ENCODE measurements around the gene GNAI2.

GRCh38 chr3:50270422-50271224 is 34.6 kb downstream of the GNAI2 start:
- no peak for TF ChIP-seq POLR2A (IDR thresholded peaks at IDR 0.05)
- TF ChIP-seq, protein P1, sequence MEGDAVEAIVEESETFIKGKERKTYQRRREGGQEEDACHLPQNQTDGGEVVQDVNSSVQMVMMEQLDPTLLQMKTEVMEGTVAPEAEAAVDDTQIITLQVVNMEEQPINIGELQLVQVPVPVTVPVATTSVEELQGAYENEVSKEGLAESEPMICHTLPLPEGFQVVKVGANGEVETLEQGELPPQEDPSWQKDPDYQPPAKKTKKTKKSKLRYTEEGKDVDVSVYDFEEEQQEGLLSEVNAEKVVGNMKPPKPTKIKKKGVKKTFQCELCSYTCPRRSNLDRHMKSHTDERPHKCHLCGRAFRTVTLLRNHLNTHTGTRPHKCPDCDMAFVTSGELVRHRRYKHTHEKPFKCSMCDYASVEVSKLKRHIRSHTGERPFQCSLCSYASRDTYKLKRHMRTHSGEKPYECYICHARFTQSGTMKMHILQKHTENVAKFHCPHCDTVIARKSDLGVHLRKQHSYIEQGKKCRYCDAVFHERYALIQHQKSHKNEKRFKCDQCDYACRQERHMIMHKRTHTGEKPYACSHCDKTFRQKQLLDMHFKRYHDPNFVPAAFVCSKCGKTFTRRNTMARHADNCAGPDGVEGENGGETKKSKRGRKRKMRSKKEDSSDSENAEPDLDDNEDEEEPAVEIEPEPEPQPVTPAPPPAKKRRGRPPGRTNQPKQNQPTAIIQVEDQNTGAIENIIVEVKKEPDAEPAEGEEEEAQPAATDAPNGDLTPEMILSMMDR (IDR thresholded peaks at IDR 0.05), result no peak

Measured in transverse colon (tissue), 3 donors.